HepG2 (cell line): ENCODE measurements around the gene FKBP10. TPM values are rescaled to one million over a fixed set of nuclear protein-coding genes. Genes with fewer than 3 reads are reported as not detected.

ENCODE experiments used
- BRF2 ChIP-seq: sonication (generic); formaldehyde crosslinking; IDR thresholded peaks from 2 replicates; pipeline ENCODE4 v1.8.1; 2022; ENCODE audit warnings: mild to moderate bottlenecking, missing genetic modification reagents
- DR1 ChIP-seq: sonication (generic); formaldehyde crosslinking; IDR thresholded peaks from 2 replicates; pipeline ENCODE4 v1.8.0; 2021; ENCODE audit warnings: mild to moderate bottlenecking, missing genetic modification reagents, inconsistent platforms
- GATA4 ChIP-seq: sonication (generic); IDR thresholded peaks from 2 replicates; pipeline ENCODE4 v1.6.1; 2016; ENCODE audit warnings: antibody characterized with exemption, low read depth, borderline replicate concordance
- HDAC2 ChIP-seq: sonication (generic); formaldehyde crosslinking; IDR thresholded peaks from 2 replicates; pipeline ENCODE4 v1.4.0; 2020; ENCODE audit warnings: missing genetic modification reagents
- HIVEP1 ChIP-seq: sonication (generic); formaldehyde crosslinking; IDR thresholded peaks from 2 replicates; pipeline ENCODE4 v1.4.0; 2020; ENCODE audit warnings: mild to moderate bottlenecking, missing genetic modification reagents
- KDM5A ChIP-seq: fragments of 200-600 bp; sonication (generic); IDR thresholded peaks from 2 replicates; pipeline ENCODE4 v1.7.0; 2018; ENCODE audit warnings: antibody characterized with exemption, mild to moderate bottlenecking, low read length, borderline replicate concordance
- KLF11 ChIP-seq: IDR thresholded peaks from 2 replicates; pipeline ENCODE4 v1.6.1; 2016; ENCODE audit warnings: missing compliant biosample characterization
- MNT ChIP-seq: fragments of 450-650 bp; IDR thresholded peaks from 2 replicates; pipeline ENCODE4 v1.6.1; 2016
- MXI1 ChIP-seq: IDR thresholded peaks from 3 replicates; pipeline ENCODE4 v1.6.1; 2012; ENCODE audit warnings: low read depth, low read length, inconsistent platforms, borderline replicate concordance
- NFATC3 ChIP-seq: sonication (generic); formaldehyde crosslinking; IDR thresholded peaks from 2 replicates; pipeline ENCODE4 v1.5.1; 2020; ENCODE audit warnings: mild to moderate bottlenecking, missing genetic modification reagents
- NONO ChIP-seq, 2 experiments: fragments of 450-650 bp in 1 of 2; sonication (generic) in 1 of 2; formaldehyde crosslinking in 1 of 2; IDR thresholded peaks in 1 of 2; conservative IDR thresholded peaks in 1 of 2; 2 replicates each; pipeline versions ENCODE4 v1.6.1 to v1.8.0; 2017 to 2022; ENCODE audit warnings: mild to moderate bottlenecking in 1 of 2, missing genetic modification reagents in 1 of 2, moderate library complexity in 1 of 2
- NR2F2 ChIP-seq: IDR thresholded peaks from 2 replicates; pipeline ENCODE4 v1.6.1; 2012; ENCODE audit warnings: low read depth, inconsistent platforms, borderline replicate concordance
- POLR2A ChIP-seq, 2 experiments: IDR thresholded peaks; 2 replicates each; pipeline ENCODE4 v1.6.1; 2011; ENCODE audit warnings: low read depth in 2 of 2, low read length in 2 of 2, mild to moderate bottlenecking in 1 of 2, moderate library complexity in 1 of 2; ENCODE audit not compliant: insufficient read depth in 1 of 2
- POLR2G ChIP-seq: fragments of 200-400 bp; formaldehyde crosslinking; IDR thresholded peaks from 2 replicates; pipeline ENCODE4 v1.6.1; 2018; ENCODE audit warnings: mild to moderate bottlenecking, low read depth, low read length, moderate library complexity
- SAP130 ChIP-seq: IDR thresholded peaks from 2 replicates; pipeline ENCODE4 v1.6.1; 2016; ENCODE audit warnings: low read depth
- SPEN ChIP-seq: sonication (generic); formaldehyde crosslinking; IDR thresholded peaks from 2 replicates; pipeline ENCODE4 v1.5.1; 2020; ENCODE audit warnings: low read depth, mild to moderate bottlenecking, missing genetic modification reagents
- TAF15 ChIP-seq: fragments of 200-400 bp; formaldehyde crosslinking; IDR thresholded peaks from one replicate; pipeline ENCODE4 v1.6.1; 2018; ENCODE audit warnings: mild to moderate bottlenecking, low read depth, low read length; ENCODE audit not compliant: poor library complexity, severe bottlenecking
- THAP7 ChIP-seq: sonication (generic); formaldehyde crosslinking; IDR thresholded peaks from 2 replicates; pipeline ENCODE4 v1.8.1; 2023; ENCODE audit warnings: mild to moderate bottlenecking, missing genetic modification reagents
- ZNF20 ChIP-seq: sonication (generic); formaldehyde crosslinking; IDR thresholded peaks from 2 replicates; pipeline ENCODE4 v1.4.0; 2020; ENCODE audit warnings: mild to moderate bottlenecking, moderate library complexity, missing genetic modification reagents
- ZNF264 ChIP-seq: sonication (generic); formaldehyde crosslinking; IDR thresholded peaks from 2 replicates; pipeline ENCODE4 v1.4.0; 2020; ENCODE audit warnings: missing genetic modification reagents
- ZNF280D ChIP-seq: sonication (generic); formaldehyde crosslinking; IDR thresholded peaks from 2 replicates; pipeline ENCODE4 v1.5.1; 2020; ENCODE audit warnings: mild to moderate bottlenecking, missing genetic modification reagents
- ZNF317 ChIP-seq: sonication (generic); formaldehyde crosslinking; IDR thresholded peaks from 2 replicates; pipeline ENCODE4 v1.5.0; 2020; ENCODE audit warnings: mild to moderate bottlenecking, missing genetic modification reagents
- ZNF333 ChIP-seq: sonication (generic); formaldehyde crosslinking; IDR thresholded peaks from 2 replicates; pipeline ENCODE4 v1.4.0; 2020; ENCODE audit warnings: mild to moderate bottlenecking, missing genetic modification reagents, borderline replicate concordance
- ZNF460 ChIP-seq: sonication (generic); formaldehyde crosslinking; IDR thresholded peaks from 2 replicates; pipeline ENCODE4 v1.5.1; 2020; ENCODE audit warnings: missing genetic modification reagents, mild to moderate bottlenecking, borderline replicate concordance
- polyA plus RNA-seq, 8 experiments: library from polyadenylated mRNA; depleted of rRNA in 3 of 8; stranded (reverse) in 7 of 8; unstranded in 1 of 8; fragments of >200 nt; fragmentation: Illumina TruSeq in 4 of 8; extraction: Trizol in 4 of 8; gene quantifications; 2 replicates each; pipeline versions ENCODE4 v1.2.1 to v1.2.3, GENCODE V29; 2011 to 2016; ENCODE audit warnings: low read depth in 4 of 8, missing spikeins in 1 of 8, mixed read lengths in 1 of 8; ENCODE audit not compliant: insufficient read depth in 1 of 8
- total RNA-seq, 5 experiments: library from RNA; depleted of rRNA; stranded (reverse); fragments of >200 nt; fragmentation: Illumina TruSeq; extraction: Trizol; gene quantifications; 2 replicates each; pipeline ENCODE4 v1.2.3, GENCODE V29; 2016; ENCODE audit warnings: low read depth in 1 of 5

Gene FKBP10
- total and polyA plus RNA-seq, 2 of the 13 experiments (the other 11 are each of a cell fraction or from before 2014, with no cell fraction given) = 149 to 573 TPM

GRCh38 chr17:41812381-41813151, at the start of gene FKBP10 (continued):
- no peak for TF ChIP-seq THAP7 (CRISPR knock-in tag)
- no peak for TF ChIP-seq NONO (IDR thresholded peaks at IDR 0.05)
- TF ChIP-seq NONO (CRISPR knock-in tag; conservative IDR thresholded peaks at IDR 0.05) = peak; percentile 78
- peak; percentile 85; the same call in 2 of the 3 replicates for TF ChIP-seq MXI1
- TF ChIP-seq HDAC2 (CRISPR knock-in tag) = no peak
- no peak; the same call in 1 of the 2 replicates for TF ChIP-seq DR1 (CRISPR knock-in tag)
- peak; percentile 79 for TF ChIP-seq TAF15
- 0 out of 2 replicates have a peak, but pooled peaks have one; percentile 55 for TF ChIP-seq ZNF264 (CRISPR knock-in tag)
- peak; percentile 38 for TF ChIP-seq SPEN (CRISPR knock-in tag)
- peak; percentile 73; the same call in 1 of the 2 replicates for TF ChIP-seq POLR2G
- TF ChIP-seq KDM5A = peak; percentile 78; the same call in 1 of the 2 replicates
- peak; percentile 20; the same call in 1 of the 2 replicates for TF ChIP-seq NR2F2
- TF ChIP-seq KLF11 (CRISPR knock-in tag) = no peak
- TF ChIP-seq ZNF280D (CRISPR knock-in tag) = 0 out of 2 replicates have a peak, but pooled peaks have one; percentile 37
- TF ChIP-seq BRF2 (CRISPR knock-in tag) = no peak
- 0 out of 2 replicates have a peak, but pooled peaks have one; percentile 67 for TF ChIP-seq NFATC3 (CRISPR knock-in tag)
- peak; percentile 82 for TF ChIP-seq SAP130
- no peak for TF ChIP-seq ZNF460 (CRISPR knock-in tag)
- TF ChIP-seq GATA4 = peak; percentile 69
- peak; percentile 64 for TF ChIP-seq ZNF317 (CRISPR knock-in tag)
- peak; percentile 53 to 86 for TF ChIP-seq POLR2A (IDR thresholded peaks at IDR 0.05; ENCODE audit: insufficient read depth in 1 of 2, low read depth in 2 of 2, low read length in 2 of 2)
- peak; percentile 69 for TF ChIP-seq MNT
- 0 out of 2 replicates have a peak, but pooled peaks have one; percentile 74 for TF ChIP-seq ZNF20 (CRISPR knock-in tag)
- TF ChIP-seq ZNF333 (CRISPR knock-in tag) = peak; percentile 82; the same call in 1 of the 2 replicates
- peak; percentile 54 for TF ChIP-seq HIVEP1 (CRISPR knock-in tag)
